HL-60/S4 treated with retinoic acid at 250 ng/mL for 4 days and 3 days (cell line): ENCODE results near the gene PPP2R2D.

Source experiments
- in situ Hi-C: fragments of 300-500 bp; cut with MboI; formaldehyde crosslinking; loops from 2 replicates; pipeline ENCODE4 v1.7.0; 2022; ENCODE audit warnings: low sequenced_read_pairs

Gene PPP2R2D

DNA sequence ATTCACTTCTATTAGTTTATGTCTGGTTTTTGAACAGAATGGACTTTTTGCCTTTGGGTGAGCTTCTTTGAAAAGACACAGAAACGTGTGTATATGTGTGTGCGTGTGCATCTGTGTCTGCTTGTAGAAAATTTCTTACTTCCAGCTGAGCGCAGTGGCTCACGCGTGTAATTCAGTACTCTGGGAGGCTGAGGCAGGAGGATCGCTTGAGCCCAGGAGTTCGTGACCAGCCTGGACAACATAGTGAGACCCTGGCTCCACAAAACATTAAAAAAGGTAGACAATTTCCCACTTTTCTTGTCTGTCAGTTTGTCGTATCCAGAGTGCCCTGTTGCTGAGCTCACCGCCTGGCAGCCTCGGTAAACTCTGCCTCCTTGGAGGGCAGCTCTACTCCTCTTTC lies 25.4 kb downstream of the PPP2R2D start:
- in situ Hi-C loops = no loop called here

DNA sequence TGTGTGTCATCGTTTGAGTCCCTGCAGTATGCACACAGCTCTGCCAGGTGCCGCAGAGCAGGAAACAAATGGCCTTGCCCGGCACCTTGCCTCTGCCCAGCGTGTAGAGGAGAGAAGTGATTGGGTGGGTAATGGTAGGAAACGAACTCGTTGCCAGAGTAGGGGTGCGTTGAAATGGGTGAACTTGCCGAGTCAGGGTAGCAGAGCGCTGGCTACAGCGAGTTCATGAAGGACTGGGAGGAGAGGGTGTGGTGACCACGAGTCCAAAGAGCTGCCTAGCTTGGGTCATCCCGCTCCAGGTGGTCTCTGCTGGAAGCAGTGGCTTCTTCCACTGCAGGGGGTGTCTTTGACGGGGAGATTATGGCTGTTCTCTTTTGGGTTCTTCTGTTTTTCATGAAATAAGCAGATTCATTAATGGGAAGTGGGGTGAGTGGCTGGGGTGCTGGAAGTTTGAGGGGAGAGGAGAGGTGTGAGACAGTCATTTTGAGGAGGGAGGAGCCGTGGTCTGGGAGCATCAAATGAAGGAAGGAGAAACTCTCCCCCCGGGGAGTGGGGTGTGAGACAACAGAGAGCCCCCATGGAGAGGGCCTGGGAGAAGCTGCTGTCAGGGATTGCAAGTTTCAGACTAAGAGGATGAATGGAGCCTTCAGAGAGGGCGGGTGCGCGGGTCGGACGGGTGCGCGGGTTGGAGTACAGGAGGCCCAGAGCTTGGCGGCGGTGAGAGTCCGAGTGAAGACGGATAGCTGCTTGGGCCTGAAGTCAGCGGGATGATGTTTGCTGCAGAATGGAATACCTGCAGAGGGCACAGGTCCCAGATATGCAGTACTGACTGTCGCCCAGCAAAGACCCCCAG lies 26.2 kb downstream of the PPP2R2D start:
- in situ Hi-C loops = no loop called here

DNA sequence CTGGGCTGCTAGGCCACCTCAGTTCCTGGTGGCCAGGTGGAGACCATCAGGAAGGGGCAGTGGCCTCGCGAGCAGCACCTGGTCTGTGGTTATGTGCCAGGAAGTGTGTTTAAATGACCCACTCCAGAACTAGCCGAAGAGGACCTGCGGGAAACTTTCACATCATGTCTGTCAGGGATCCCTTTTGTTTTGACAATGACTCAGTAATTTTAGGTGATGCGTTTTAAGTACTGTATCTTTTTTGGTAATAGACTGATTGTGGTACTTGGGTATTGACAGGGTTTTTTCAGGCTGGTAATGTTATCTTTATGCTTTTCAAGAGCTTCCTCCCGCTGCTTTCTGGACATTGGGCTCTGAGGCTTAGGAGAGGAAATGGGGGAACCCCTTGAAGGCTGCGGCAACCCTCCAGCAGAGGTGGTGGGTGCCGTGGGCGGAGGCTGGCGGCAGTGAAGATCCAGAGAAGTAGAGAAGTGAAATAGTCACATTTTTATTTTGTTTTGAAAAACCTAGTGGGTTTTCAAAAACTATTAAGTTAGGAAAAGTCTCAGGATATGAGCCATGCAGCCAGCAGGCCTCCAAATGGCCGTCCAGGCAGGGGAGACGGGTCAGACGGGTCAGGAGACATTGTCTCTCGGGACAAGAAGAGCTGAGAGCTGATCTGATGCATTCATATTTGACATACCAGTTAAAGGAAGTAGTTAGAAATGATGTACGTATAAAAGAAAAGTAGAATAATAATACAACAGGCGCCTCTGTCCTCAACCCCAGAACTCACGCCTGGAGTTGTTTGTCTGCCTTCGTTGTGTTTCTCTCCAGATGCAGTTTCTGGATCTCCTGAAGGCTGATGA lies 27.7 kb downstream of the PPP2R2D start:
- in situ Hi-C loops = no loop called here

DNA sequence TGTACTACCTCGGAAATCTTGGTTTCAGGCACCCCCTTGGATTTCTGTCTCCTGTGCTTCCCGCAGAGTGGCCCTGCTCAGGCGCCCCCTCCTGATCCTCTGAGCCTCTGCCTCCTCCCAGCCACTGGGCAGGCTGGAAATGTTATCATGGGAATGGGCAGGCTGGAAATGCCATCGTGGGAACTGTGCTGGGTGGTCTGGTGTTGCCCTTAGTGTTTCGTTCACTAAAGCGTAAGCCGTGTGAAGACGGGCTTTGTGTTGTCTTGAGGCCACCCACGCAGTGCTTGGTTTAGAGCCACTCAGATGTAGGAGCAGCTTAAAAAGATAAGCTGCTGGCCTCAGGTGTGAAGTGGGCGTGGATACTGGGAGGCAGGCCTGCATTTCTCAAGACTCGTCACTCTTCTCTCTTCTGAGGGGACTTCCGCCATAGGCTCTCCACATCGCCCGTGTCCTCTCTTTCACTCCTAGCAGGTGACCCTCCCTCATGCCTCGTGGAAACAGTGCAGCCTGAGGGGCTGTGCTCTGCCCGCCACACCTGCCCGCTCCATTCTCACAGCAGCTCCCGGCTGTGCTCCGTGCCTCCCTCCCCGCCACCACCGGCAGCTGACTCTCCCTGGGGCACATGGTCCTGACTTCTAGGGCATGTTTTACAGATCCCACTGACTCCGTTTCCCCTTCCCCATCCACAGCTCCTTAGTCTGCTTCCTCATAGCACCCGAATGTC lies 28.5 kb downstream of the PPP2R2D start:
- in situ Hi-C loops = no loop called here

- in situ Hi-C loops = no loop called here
Observed at GRCh38 chr10:131930150-131930549, 29.3 kb downstream of the PPP2R2D start.

GRCh38 chr10:131930586-131931330 lies 29.9 kb downstream of the PPP2R2D start:
- in situ Hi-C loops = no loop called here

- in situ Hi-C loops = no loop called here
Observed at GRCh38 chr10:131931981-131932380, 31.2 kb downstream of the PPP2R2D start.

DNA sequence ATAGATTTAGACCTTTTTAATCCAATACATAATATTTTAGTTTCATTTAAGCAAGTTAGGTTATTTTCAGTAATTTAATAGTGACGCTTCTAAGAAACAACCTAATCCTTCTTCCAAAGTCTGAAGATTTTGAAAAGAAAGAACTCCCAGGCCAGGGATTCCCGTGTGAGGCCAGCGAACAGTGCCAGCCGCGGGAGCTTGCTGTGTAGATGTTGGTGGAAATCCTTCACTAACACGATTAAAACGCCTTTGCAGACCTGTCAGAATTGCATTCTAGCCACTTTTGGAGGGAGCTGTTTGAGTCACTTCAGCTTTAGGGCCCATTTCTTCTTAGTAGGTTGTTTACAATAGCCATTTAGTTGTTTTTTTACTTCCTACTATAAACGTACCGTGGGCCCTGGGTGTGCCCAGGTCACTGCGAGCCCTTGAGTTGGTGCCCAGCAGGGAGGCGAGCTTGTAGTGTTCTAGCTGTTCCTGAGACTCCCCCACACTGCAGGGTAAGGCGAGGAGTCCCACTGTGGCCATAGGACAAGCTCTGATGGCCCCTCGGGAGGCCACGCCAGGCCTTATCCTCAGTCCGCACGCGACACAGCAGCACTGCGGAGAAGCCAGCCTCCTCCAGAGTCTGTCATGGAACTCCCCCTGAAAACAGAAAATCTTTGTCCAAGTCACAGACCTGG lies 32.3 kb downstream of the PPP2R2D start:
- in situ Hi-C loops = no loop called here

GRCh38 chr10:131933696-131934086 lies 32.9 kb downstream of the PPP2R2D start:
- in situ Hi-C loops = no loop called here

GRCh38 chr10:131934769-131935168 lies 34.0 kb downstream of the PPP2R2D start:
- in situ Hi-C loops = no loop called here

- in situ Hi-C loops = no loop called here
Observed at GRCh38 chr10:131935260-131935659, 34.5 kb downstream of the PPP2R2D start.

- in situ Hi-C loops = no loop called here
Observed at GRCh38 chr10:131936294-131936693, 35.5 kb downstream of the PPP2R2D start.

GRCh38 chr10:131936736-131937135 lies 35.9 kb downstream of the PPP2R2D start:
- in situ Hi-C loops = no loop called here

DNA sequence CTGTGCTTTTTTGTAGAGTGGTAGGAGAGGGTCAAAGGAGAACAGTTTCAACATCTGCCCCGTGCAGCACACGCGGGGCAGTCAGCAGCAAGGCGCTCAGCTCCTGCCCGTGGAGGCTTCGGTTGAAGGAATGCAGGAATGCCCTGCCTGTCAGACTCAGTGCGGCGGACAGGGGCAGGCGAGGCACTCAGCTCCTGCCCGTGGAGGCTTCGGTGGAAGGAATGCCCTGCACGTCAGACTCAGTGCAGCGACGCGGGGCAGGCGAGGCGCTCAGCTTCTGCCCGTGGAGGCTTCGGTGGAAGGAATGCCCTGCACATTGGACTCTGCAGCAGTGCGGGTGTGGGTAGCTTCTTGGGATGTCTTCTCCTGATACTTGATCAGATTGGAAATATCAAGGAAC lies 37.0 kb downstream of the PPP2R2D start:
- in situ Hi-C loops = no loop called here

GRCh38 chr10:131938681-131939080 lies 37.9 kb downstream of the PPP2R2D start:
- in situ Hi-C loops = no loop called here

- in situ Hi-C loops = no loop called here
Observed at GRCh38 chr10:131942455-131942854, 41.6 kb downstream of the PPP2R2D start.

GRCh38 chr10:131943021-131943814 lies 42.4 kb downstream of the PPP2R2D start:
- in situ Hi-C loops = no loop called here

- in situ Hi-C loops = no loop called here
Observed at GRCh38 chr10:131944412-131944811, 43.6 kb downstream of the PPP2R2D start.

- in situ Hi-C loops = no loop called here
Observed at GRCh38 chr10:131944976-131945695, 44.3 kb downstream of the PPP2R2D start.
